Dermis microvascular lymphatic vessel endothelial cell (primary cell): ENCODE results near the gene NLGN4Y. TPM values are rescaled to one million over a fixed set of nuclear protein-coding genes. Genes with fewer than 3 reads are reported as not detected.

Experiments used
- DNase-seq, 2 donors: peaks; one replicate each; pipeline versions ENCODE4 v3.0.0 to v3.0.0-alpha.2; 2010; ENCODE audit warnings: low read depth in 2 of 2
- total RNA-seq: library from RNA; depleted of rRNA; stranded (reverse); fragments of >200 nt; gene quantifications from 2 replicates; pipeline ENCODE4 v1.2.1, GENCODE V29; 2014

The NLGN4Y gene
- not detected in 2 replicates for total RNA-seq

DNA sequence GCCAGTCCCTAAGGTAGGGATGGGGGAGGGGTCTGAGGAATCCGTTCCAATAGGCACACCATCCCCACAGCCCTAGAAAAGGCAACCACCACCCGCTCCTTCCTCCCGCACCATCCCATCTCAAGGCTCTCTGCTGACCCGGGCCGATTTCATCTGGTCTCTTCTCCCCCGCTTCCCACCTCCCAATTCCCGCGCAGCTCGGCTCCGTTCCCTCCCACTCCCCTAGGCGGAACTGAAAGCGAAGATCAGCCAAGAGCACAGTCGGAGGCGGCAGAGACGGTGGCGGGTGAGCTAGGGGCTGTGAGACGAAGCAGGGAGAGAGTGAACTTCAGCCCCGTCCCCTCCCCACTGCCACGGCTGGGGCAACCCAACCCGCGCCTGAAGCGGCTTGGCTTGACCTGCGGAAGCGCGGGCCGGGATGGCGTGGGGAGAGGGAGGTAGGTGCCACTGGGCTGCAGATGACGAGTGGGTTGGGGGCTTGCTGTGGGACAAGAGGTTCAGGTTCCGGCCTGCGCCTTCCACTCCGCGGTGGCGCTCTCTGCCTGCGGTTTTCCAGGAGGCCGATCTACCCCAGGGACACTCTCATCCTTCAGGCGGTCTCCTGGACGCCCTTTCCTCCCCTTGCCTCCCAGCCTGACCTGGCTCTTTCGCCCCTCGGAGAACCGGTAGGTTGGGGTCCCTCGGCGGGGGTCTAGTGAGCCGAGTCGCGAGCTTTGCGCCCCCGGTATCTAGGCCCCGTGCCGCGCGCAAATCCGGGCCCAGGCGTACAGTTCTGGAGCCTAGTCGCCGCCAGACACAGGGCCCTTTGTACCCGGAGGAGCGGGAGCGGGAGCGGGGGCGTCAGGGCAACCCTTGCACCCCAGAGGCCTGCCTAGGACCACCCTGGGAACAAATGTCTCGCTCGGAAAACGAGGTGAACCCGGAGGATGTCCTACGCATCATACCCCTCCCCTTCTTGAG, at the start of gene NLGN4Y:
Gene NLGN4Y, plus strand, starts transcription at position 258 of the 960 bp plus-strand sequence. CDS start 97,591 bp downstream, outside the sequence.
- peak in 1 of 2 donors; percentile 46 for DNase-seq

DNA sequence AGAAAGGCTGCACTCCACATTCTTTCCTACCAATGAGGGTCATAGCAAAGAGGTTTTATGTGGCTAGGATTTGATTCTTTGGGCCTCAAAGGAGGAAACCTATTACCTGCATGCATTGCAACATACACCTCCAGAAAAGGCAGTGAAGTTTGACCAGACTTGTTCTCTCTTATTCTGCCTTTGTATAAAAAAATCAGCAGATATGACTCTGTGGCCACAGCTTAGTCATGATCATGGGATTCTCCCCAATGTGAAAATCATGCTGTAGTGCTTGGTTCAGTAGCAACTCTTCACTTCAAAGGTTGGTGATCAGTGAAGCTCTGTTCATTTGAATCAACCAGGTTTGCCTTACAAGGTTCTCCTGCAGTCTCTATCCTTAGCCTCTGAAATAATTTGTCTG, 38.4 kb upstream of the NLGN4Y start:
- DNase-seq = no peak

DNA sequence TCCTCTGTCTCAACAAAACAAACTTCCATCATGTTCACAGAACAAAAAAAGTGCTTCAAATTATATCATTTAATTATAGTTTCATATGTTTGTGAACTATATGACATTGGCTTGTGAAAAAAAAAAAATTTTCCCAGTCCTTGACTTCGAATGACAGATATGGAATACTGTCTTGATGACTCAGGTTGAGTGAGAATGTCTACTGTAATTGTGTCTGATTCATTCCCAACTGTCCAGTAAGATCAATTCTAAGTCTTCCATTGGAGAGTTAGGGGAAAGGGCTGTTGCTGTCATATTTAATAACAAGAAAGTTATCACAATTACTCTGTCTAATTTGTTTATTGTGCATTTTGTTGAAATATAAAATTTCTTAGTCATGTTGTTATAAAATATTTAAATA, 34.1 kb upstream of the NLGN4Y start:
- no peak for DNase-seq

- DNase-seq = no peak
These were observed 26.3 kb upstream of the NLGN4Y start for GRCh38 chrY:14498071-14498470.

DNA sequence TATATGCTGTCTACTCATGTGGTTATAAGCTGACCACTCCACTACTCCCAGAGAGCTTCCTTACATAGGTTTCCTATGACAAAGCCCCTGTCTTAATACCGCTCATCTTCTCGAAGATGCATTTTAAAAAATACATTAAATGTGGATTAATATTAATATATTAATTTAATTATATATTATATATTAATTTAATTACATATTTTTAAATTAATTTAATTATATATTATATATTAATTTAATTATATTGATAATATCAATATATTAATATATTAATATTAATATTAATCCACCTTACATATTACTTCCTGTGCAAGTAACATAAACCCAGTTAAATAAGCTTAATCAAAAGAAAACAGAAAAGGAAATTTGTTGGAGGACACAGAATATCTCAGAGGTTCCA, 19.7 kb upstream of the NLGN4Y start:
- no peak for DNase-seq

DNA sequence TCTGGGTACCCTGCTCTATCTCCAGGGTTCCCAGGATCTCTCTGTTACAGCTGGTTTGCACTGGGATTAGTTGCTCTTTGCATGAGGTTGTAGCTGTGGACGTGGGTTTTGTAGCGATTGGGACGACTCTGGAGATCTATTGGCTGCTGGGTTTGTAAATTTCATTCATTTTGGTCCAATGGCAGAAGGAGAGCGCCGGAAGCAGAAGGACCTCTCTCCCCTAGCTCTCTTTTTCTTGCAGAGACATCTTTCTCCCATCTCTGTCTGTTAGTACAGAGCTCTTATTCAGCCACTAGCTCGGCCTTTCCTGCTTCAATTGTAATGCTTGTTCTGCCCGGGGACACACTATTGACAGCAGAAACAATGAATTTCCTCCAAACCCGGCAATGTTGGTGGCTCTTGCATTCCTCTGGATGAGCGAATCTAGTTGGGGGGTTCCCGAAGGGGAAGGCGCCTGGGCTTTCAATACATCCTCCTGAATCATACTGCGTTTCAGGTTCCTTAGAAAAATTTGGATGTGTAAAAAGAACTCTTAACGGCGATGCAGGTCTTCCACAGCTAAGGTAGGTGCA, 1.9 kb upstream of the NLGN4Y start:
- DNase-seq = peak in 1 of 2 donors; percentile 61

- DNase-seq = no peak
These were observed 648 bp upstream of the NLGN4Y start for GRCh38 chrY:14523491-14524271.

DNA sequence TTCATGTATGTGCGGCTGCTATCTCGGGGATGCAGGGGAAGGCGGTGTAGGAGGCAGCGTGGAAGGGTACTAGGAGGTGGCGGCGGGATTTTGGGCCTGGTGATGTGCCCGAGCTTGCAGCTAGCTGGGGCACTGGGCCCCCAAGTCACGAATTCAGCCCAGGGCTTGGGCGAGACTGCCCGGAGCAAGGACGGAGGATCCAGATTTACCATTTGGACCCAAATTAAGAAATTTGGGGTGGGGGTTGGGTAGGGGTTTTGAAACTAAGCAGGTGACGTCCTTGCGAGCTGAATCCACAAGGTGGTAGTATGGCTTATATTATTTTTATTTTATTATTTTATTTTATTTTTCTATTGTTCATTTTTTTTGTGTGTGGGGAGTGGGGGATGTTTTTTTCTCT, 986 bp downstream of the NLGN4Y start:
- peak in 1 of 2 donors; percentile 54 for DNase-seq

- peak in 1 of 2 donors; percentile 82 for DNase-seq
These were observed 4.0 kb downstream of the NLGN4Y start for GRCh38 chrY:14528361-14528760.

DNA sequence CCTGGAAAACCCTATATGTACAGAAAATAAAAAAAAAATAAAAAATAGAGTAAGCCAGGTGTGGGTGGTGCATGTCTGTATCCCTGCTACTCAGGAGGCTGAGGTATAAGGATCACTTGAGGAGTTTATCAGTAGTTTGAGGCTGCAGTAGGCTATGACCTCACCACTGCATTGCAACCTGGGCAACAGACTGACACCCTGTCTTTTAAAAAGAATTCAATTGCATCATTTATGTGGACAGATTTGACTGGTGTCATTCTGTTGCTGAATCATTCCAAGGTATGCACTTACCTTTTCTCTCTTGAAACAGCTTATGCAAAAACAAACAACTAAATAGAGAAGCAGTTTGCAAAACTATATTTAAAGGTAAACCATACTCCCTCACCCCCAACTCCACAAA, 12.4 kb downstream of the NLGN4Y start:
- no peak for DNase-seq

GRCh38 chrY:14543506-14543905, 19.2 kb downstream of the NLGN4Y start:
- DNase-seq = no peak

DNA sequence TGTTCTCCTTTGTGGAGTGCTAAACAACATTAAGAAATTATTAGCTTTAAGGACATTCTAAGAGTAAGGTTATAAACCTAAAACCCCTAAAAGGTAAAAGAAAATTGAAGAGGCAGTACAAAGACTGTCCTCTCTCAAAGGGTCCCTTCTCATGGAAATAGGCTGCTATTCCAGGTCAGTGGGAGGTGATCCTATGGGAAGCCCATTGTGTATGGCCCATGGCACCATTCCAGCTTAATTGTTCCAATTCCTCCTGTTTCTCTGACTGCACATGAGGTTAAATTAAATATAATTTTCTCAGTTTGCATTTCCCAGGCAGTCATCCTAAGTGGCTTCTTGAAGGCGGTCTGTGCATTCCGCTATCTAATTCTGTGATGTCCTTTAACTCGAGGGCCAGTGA, 57.0 kb downstream of the NLGN4Y start:
- peak in 1 of 2 donors; percentile 77 for DNase-seq

- peak in 1 of 2 donors; percentile 96 for DNase-seq
These were observed 62.4 kb downstream of the NLGN4Y start for GRCh38 chrY:14586725-14587124.

GRCh38 chrY:14601372-14601771, 77.0 kb downstream of the NLGN4Y start:
- no peak for DNase-seq

DNA sequence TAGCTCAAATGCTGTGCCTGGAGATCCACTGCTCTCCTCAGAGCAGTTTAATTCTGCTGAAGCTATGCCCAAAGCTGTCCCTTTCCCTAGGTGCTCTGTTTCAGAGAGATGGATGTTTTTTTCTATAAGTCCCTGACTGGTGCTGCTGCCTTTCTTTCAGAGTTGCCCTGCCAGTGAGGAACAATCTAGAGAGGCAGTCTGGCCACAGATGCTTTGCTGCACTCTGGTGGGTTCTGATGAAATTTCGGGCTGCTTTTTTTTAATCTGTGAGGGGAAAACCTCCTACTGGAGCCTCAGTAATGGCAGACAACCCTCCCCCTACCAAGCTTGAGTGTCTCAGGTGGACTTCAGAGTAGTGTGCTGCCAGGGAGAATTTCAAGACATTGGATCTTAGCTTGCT, 93.3 kb downstream of the NLGN4Y start:
- peak in 1 of 2 donors; percentile 33 for DNase-seq

DNA sequence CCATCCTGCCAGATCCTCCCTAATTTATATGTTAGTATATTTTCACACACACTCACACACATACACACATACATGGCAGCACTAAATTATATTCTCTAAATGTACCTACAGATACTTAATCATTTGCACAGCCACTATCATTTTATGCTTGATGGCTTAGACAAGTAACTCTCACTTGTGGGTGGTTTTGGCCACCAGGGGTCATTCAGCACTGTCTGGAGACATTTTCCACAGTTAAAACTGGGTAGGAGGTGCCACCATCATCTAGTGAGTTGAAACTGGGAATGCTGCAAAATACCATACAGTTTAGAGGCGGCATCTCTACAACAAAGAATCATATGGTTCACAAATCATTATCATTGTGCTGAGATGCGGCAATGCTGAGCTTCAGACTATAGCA, 94.2 kb downstream of the NLGN4Y start:
- DNase-seq = peak in 1 of 2 donors; percentile 26

DNA sequence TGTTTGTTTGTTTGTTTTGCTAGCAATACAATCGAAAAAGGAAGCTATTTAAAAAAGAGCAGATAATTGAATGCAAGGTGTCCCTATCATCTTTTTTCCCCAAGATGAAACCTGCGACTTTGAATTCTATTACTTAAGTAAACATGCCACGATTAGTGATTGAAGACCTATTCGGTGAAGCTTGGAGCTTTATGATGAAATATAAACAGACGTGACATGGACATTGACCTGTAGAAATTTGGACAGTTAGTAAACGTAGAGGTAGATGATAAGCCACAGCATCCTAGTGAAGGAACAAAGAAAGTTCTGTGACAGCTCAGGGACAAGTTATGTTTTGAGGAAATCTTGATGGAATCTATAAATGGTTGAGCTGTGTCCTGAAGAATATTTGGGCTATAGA, 103.9 kb downstream of the NLGN4Y start:
- no peak for DNase-seq

- DNase-seq = no peak
These were observed 107.3 kb downstream of the NLGN4Y start for GRCh38 chrY:14631676-14632075.

DNA sequence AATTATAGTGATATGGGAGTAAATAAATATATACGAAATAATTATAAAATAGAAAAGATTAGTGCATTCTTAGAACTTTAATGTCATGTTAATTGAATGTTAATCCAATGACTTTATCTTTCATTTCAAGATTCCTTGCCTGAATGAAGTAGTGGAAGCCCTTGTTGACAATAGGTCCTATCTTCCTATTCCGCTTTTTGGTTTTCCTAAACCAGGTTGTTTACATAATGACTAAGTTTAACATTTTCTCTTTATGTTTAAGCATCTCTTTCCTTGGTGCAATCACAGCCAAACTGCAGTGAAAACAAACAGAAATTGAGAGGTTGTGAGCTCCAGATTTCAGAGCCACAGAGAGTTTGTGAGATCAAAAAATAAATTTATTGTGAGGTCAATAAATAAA, 109.4 kb downstream of the NLGN4Y start:
- no peak for DNase-seq

GRCh38 chrY:14634954-14635353, 110.6 kb downstream of the NLGN4Y start:
- DNase-seq = no peak

GRCh38 chrY:14637551-14637950, 113.2 kb downstream of the NLGN4Y start:
- no peak for DNase-seq

DNA sequence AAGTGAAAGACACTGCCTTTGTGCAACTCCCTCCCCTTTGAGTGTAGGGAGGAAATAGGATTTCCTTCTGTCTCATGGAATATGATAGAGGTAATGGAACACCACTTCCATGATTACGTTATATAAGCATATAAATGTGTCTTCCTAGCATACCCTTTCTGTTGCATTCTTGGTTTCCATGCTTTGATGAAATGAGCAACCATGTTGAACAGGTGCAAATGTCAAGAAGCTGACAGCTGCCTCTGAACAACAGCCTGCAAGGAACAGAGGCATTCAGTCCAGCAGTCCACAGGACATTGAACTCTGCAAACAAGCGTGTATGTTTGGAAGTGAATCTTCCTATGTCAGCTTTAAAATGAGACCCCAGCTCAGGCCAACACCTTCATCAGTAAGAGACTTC, 117.5 kb downstream of the NLGN4Y start:
- DNase-seq = peak in 1 of 2 donors; percentile 38
